ENCODE results near the gene PLA2G12A. TPM values are rescaled to one million over a fixed set of nuclear protein-coding genes. Genes with fewer than 3 reads are reported as not detected.
"Not testable (repeated sequence)": the region's sequence is repeated elsewhere in the genome, so short reads cannot be mapped to it uniquely, and the experiment has no call there.

PLA2G12A gene
- total and polyA plus RNA-seq, 2 donors: 22.7 to 26.6 TPM

DNA sequence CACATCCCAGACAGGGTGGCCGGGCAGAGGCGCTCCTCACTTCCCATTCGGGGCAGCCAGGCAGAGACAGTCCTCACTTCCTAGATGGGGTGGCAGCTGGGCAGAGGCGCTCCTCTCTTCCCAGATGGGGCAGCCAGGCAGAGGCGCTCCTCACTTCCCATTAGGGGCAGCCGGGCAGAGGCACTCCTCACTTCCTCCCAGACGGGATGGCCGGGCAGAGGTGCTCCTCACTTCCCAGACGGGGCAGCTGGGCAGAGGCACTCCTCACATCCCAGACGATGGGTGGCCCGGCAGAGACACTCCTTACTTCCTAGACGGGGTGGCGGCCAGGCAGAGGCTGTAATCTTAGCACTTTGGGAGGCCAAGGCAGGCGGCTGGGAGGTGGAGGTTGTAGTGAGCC lies 50.9 kb downstream of the PLA2G12A start:
- H3K27ac ChIP-seq (ENCODE audit: low read depth); DNase-seq (ENCODE audit: extremely low spot score); H3K4me3 ChIP-seq (ENCODE audit: low read depth, low read length); H3K4me1 ChIP-seq (ENCODE audit: insufficient read depth); H3K36me3 ChIP-seq (ENCODE audit: insufficient read depth): not testable (repeated sequence)
- WGBS: 98% methylated on average over 14 of the region's 14 CpGs

DNA sequence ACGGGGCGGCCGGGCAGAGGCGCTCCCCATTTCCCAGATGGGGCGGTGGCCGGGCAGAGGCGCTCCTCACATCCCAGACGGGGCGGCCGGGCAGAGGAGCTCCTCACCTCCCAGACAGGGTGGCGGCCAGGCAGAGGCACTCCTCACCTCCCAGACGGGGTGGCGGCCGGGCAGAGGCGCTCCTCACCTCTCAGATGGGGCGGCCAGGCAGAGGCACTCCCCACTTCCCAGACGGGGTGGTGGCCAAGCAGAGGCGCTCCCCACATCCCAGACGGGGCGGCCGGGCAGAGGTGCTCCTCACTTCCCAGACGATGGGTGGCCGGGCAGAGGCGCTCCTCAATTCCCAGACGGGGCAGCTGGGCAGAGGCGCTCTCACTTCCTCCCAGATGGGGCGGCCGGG lies 51.4 kb downstream of the PLA2G12A start:
- H3K36me3 ChIP-seq (ENCODE audit: insufficient read depth); H3K4me3 ChIP-seq (ENCODE audit: low read depth, low read length); H3K27ac ChIP-seq (ENCODE audit: low read depth); H3K4me1 ChIP-seq (ENCODE audit: insufficient read depth); DNase-seq (ENCODE audit: extremely low spot score): not testable (repeated sequence)
- WGBS: 97% methylated on average over 28 of the region's 28 CpGs

DNA sequence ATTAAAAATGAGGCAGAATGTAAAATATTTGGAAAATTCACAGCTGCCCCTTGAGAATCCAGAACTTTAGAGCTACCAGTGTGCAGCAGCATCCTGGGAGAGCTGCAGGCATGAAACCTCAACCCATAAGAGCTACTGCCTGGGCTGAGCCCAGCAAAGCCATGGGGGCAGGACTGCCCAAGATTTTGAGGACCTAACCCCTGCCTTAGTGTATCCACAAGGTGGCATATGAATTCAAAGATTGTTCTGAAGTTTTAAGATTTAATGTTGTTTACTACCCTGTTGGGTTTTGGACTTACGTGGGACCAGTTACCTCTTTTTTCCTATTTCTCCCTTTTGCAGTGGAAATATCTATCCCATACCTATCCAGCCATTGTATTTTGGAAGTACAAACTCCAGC lies 53.0 kb downstream of the PLA2G12A start:
- WGBS: 87% methylated on average over 1 of the region's 1 CpG
- Histone ChIP-seq H3K4me3 (ENCODE audit: low read depth, low read length) (no peak overlapping the region), H3K27ac (ENCODE audit: low read depth) (no peak overlapping the region), H3K36me3 (ENCODE audit: insufficient read depth) (no peaks in the 10 kb centered on the region), H3K4me1 (ENCODE audit: insufficient read depth) (no peaks in the 10 kb centered on the region)
- no peak for DNase-seq (ENCODE audit: extremely low spot score)

DNA sequence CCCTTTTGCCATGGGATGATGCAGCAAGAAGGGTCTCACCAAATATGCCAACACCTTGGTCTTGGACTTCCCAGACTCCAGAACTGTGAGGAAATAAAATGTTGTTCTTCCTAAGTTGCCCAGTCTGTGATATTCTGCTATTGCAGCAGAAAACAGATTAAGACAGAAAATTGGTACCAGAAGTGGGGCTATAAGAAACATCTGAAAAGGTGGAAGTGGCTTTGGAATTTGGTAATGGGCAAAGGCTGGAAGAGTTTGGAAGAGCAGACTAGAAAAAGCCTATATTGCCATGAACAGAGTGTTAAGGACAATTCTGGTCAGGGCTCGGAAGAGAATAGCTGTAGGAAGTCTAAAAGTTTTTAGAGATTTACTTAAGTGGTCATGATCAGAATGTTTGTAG lies 54.0 kb downstream of the PLA2G12A start:
- H3K36me3 ChIP-seq (ENCODE audit: insufficient read depth): no peaks in the 10 kb centered on the region
- H3K4me3 ChIP-seq (ENCODE audit: low read depth, low read length): no peak overlapping the region
- H3K27ac ChIP-seq (ENCODE audit: low read depth): no peak overlapping the region
- 90% methylated on average over 1 of the region's 1 CpG for WGBS
- no peaks in the 10 kb centered on the region for H3K4me1 ChIP-seq (ENCODE audit: insufficient read depth)
- no peak for DNase-seq (ENCODE audit: extremely low spot score)

DNA sequence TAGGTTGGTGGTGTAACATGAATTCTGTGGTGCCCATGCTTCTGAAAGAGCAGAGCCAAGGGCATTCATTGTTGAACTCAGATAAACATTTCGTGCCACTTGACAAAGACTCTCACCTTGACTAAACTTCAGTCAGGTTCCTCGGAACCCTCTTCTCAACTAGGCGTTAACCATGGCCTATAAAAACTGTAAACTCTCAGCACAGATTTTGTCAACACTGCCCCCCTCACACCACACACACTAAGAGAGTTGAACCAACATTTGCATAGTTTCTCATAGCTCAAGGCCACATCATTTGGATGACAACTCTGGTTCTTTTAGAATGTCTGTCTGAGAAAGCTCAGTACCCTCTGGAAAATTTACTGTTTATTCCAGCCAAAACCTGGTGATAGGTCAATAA lies 54.7 kb downstream of the PLA2G12A start:
- Histone ChIP-seq H3K27ac (ENCODE audit: low read depth) (no peak overlapping the region), H3K4me3 (ENCODE audit: low read depth, low read length) (no peak overlapping the region), H3K36me3 (ENCODE audit: insufficient read depth) (no peaks in the 10 kb centered on the region), H3K4me1 (ENCODE audit: insufficient read depth) (no peaks in the 10 kb centered on the region)
- 77% methylated on average over 3 of the region's 3 CpGs for WGBS
- no peak for DNase-seq (ENCODE audit: extremely low spot score)

DNA sequence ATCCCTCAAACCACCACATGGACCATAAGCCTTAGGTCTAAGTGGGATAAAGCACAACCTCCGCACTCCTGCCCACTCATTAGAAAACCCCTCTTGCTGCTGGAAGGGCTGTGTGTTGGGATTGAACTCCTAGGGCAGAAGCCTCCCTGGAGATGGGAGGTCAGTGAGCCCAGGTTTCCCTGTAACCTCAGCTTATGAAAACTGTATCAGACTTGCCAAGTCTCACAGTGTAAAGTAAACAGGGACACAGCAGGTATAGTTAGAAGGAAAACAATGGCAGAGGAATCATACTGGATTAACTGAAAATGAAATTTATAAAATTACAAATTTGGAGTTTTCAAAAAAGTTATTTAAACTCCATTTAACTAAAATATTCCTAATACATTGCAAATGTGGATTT lies 56.6 kb downstream of the PLA2G12A start:
- no peak overlapping the region for H3K27ac ChIP-seq (ENCODE audit: low read depth)
- no peak for DNase-seq (ENCODE audit: extremely low spot score)
- no peak overlapping the region for H3K4me3 ChIP-seq (ENCODE audit: low read depth, low read length)
- H3K4me1 ChIP-seq (ENCODE audit: insufficient read depth): no peaks in the 10 kb centered on the region
- H3K36me3 ChIP-seq (ENCODE audit: insufficient read depth): no peaks in the 10 kb centered on the region
- 95% methylated on average over 1 of the region's 1 CpG for WGBS

DNA sequence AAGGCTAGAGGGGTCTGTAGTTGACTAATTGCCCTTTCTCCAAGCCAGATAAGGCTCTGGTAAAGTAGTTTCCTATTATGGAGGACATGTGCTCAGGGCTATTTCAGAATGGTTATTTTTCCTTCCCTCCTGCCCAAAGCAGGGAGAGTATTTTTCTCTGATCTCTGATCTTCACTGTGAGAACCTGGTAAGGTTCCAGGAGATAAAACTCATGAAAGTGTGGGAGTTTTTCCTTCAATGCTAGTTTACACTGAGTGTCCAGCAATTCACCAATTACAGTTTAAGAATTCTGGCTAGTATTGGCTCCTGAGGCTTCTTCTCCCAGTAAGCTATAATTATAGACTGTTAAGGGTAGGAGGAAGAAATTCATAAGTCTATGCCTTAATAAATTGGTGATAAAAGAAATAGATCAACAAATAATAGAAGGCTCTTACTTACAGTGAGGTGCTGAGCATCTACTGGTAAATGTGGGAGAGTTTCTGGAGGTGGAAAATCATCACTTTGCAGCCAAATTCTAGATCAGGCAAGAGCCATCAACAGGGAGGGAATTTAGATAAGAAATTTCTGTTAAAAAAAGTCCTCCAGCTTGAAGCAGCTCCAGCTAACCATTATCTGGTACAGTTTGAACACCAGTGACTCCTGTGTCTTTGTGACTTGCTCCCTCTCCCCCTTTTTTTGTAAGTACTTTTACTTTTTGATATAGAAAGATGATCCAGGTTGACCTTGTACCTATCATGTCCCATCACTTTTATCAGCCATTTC lies 57.5 kb downstream of the PLA2G12A start:
- Histone ChIP-seq H3K27ac (ENCODE audit: low read depth) (no peak overlapping the region), H3K36me3 (ENCODE audit: insufficient read depth) (no peaks in the 10 kb centered on the region), H3K4me1 (ENCODE audit: insufficient read depth) (no peaks in the 10 kb centered on the region), H3K4me3 (ENCODE audit: low read depth, low read length) (no peak overlapping the region)
- no peak for DNase-seq (ENCODE audit: extremely low spot score)

DNA sequence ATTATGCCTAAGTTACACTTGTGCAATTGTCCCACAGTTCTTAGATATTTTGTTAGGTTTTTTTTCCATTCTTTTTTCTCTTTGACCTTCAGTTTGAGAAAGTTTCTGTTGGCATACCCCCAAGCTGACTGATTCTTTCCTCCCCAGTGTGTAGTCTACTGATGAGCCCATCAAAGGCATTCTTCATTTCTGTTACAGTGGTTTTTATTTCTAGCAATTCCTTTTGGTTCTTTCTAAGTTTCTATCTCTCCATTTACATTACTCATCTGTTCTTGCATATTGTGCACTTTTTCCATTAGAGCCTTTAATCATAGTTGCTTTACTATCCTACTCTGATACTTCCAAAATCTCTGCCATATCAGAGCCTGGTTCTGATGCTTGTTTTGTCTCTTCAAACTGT lies 58.5 kb downstream of the PLA2G12A start:
- H3K4me3 ChIP-seq (ENCODE audit: low read depth, low read length): no peak overlapping the region
- DNase-seq (ENCODE audit: extremely low spot score): no peak
- H3K27ac ChIP-seq (ENCODE audit: low read depth): no peak overlapping the region
- H3K36me3 ChIP-seq (ENCODE audit: insufficient read depth): no peaks in the 10 kb centered on the region
- H3K4me1 ChIP-seq (ENCODE audit: insufficient read depth): no peaks in the 10 kb centered on the region

DNA sequence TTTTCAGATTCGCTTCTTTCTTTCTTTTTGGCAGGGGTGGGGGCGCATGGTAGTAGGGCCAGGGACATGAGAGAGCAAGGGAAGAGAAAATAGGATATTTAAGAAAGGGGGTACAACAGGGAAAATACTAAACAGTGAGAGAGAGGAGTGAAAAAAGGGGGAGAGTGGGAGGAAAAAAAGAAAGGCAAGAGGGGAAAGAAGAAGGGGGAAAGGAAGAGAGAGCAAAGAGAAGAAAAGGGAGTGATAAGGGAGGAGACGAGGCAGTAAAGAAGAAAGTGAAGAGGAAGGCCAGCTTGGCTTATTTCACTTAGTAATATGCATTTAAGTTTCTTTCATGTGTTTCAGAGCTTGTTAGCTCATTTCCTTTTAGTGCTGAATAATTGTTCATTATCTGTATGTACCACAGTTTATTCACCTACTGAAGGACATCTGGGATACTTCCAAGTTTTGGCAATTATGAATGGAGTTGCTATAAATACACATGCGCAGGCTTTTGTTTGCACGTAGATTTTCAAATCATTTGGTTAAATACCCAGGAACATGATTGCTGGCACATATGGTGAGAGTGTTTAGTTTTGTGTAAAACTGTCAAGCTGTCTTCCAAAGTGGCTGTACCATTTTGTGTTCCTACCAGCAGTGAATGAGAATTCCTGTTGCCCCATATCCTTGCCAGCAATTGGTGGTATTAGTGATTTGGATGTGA lies 63.9 kb downstream of the PLA2G12A start:
- no peaks in the 10 kb centered on the region for H3K36me3 ChIP-seq (ENCODE audit: insufficient read depth)
- H3K4me1 ChIP-seq (ENCODE audit: insufficient read depth): no peaks in the 10 kb centered on the region
- 79% methylated on average over 5 of the region's 5 CpGs for whole genome bisulfite sequencing
- DNase-seq (ENCODE audit: extremely low spot score): no peak
- H3K27ac ChIP-seq (ENCODE audit: low read depth): no peak overlapping the region
- no peak overlapping the region for H3K4me3 ChIP-seq (ENCODE audit: low read depth, low read length)

DNA sequence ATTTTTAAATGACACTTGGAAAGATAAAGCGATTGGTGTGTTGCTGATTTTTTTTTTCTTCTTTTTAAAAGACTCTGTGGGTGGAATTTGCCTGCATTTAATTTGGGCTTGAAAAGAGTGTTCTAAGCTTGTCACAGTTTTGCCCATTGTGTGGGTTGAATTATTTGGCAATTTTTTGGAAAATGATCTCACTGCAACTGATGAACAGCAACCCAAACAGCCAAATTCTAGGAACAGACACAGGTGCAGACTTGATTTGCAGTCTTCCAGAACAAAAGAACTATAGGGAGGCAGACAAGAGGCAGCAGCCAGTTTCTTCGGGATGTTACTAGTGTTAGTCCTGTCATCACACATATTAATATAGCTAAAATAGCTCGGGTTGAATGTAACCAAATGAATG lies 67.1 kb downstream of the PLA2G12A start:
- no peak overlapping the region for H3K4me3 ChIP-seq (ENCODE audit: low read depth, low read length)
- no peak overlapping the region for H3K27ac ChIP-seq (ENCODE audit: low read depth)
- 64% methylated on average over 3 of the region's 3 CpGs for WGBS
- H3K36me3 ChIP-seq (ENCODE audit: insufficient read depth): peaks cover 2% of the 10 kb centered on the region
- DNase-seq (ENCODE audit: extremely low spot score): no peak
- H3K4me1 ChIP-seq (ENCODE audit: insufficient read depth): no peaks in the 10 kb centered on the region

DNA sequence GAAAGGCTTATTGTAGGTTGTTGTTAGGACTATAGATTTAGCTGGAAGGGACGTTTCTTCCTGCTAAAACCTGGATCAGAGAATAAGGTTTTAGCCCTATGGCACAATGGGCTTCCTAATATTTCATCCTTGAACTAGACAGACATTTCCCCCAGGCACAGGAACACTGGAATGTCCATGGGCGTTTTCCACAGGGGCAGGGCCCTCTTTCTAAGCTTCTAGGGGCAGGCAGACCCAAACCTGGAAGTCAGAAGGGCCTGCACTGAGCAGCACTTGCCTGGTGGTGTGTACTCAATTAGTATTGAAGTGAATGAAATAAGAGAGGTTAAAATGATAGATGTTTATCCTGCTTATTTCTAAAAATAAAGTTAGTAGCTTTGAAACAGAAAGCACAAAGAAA lies 67.8 kb downstream of the PLA2G12A start:
- H3K36me3 ChIP-seq (ENCODE audit: insufficient read depth): peaks cover 2% of the 10 kb centered on the region
- DNase-seq (ENCODE audit: extremely low spot score): no peak
- H3K4me1 ChIP-seq (ENCODE audit: insufficient read depth): no peaks in the 10 kb centered on the region
- no peak overlapping the region for H3K27ac ChIP-seq (ENCODE audit: low read depth)
- 63% methylated on average over 2 of the region's 2 CpGs for WGBS
- H3K4me3 ChIP-seq (ENCODE audit: low read depth, low read length): no peak overlapping the region

Small RNA genes within 50 kb of the gene (small RNA-seq; reads per million reads assigned to genes)
- not detected for gene HIGD1AP14

Other genes with a start within 250 kb of the PLA2G12A start
- gene MCUB, start 169.8 kb downstream of the PLA2G12A start, total RNA-seq: 13.5 TPM
- gene MCUB, start 169.8 kb downstream of the PLA2G12A start, polyA plus RNA-seq: 15.2 TPM
- 21.4 TPM for gene CASP6, start 26.6 kb downstream of the PLA2G12A start, total RNA-seq
- gene CASP6, start 26.6 kb downstream of the PLA2G12A start, polyA plus RNA-seq: 16.1 TPM
- gene CFI, start 71.9 kb upstream of the PLA2G12A start, total RNA-seq: 52.0 TPM
- 24.8 TPM for gene CFI, start 71.9 kb upstream of the PLA2G12A start, polyA plus RNA-seq
- gene GAR1, start 85.7 kb upstream of the PLA2G12A start, total RNA-seq: 6.5 TPM
- 17.2 TPM for gene GAR1, start 85.7 kb upstream of the PLA2G12A start, polyA plus RNA-seq
- gene RRH, start 97.9 kb upstream of the PLA2G12A start, total RNA-seq: 0.16 TPM
- gene RRH, start 97.9 kb upstream of the PLA2G12A start, polyA plus RNA-seq: not detected
- gene LRIT3, start 118.0 kb upstream of the PLA2G12A start, total RNA-seq: 0.16 TPM
- gene LRIT3, start 118.0 kb upstream of the PLA2G12A start, polyA plus RNA-seq: 0.06 TPM
- gene EGF, start 182.8 kb upstream of the PLA2G12A start, total RNA-seq: 3.0 TPM
- gene EGF, start 182.8 kb upstream of the PLA2G12A start, polyA plus RNA-seq: 1.6 TPM